ENCODE results near the gene CKMT2.

CKMT2 gene

GRCh38 chr5:81233080-81233634 is at the start of gene CKMT2:
Gene CKMT2 (plus strand): TSS chr5:81233322. CDS start chr5:81251133, 17,811 bp downstream.
- Histone ChIP-seq H3K27me3 (ENCODE audit: control insufficient read depth in 2 of 2, insufficient read depth in 2 of 2, low read length in 2 of 2) (no peaks in the 10 kb centered on the region), H3K27ac (ENCODE audit: low read depth in 2 of 2, low read length in 2 of 2) (no peak within 1 kb of the TSS), H3K36me3 (ENCODE audit: control insufficient read depth in 2 of 2, insufficient read depth in 2 of 2, low read length in 2 of 2) (no peaks in the 10 kb centered on the region), H3K9ac (ENCODE audit: low read depth in 1 of 2, low read length in 2 of 2) (peak within 1 kb of the TSS in 1 of 2 donors; percentile 19), H3K9me3 (ENCODE audit: control insufficient read depth in 2 of 2, low read length in 2 of 2) (no peaks in the 10 kb centered on the region), H3K4me3 (ENCODE audit: low read length in 2 of 2) (peak within 1 kb of the TSS; percentile 46 to 64), H3K4me1 (ENCODE audit: control insufficient read depth in 2 of 2, insufficient read depth in 2 of 2, low read length in 2 of 2) (no peaks in the 10 kb centered on the region)

- Histone ChIP-seq H3K4me3 (ENCODE audit: low read length in 2 of 2) (no peak overlapping the region), H3K9me3 (ENCODE audit: control insufficient read depth in 2 of 2, low read length in 2 of 2) (no peaks in the 10 kb centered on the region), H3K36me3 (ENCODE audit: control insufficient read depth in 2 of 2, insufficient read depth in 2 of 2, low read length in 2 of 2) (no peaks in the 10 kb centered on the region), H3K4me1 (ENCODE audit: control insufficient read depth in 2 of 2, insufficient read depth in 2 of 2, low read length in 2 of 2) (no peaks in the 10 kb centered on the region), H3K27ac (ENCODE audit: low read depth in 2 of 2, low read length in 2 of 2) (no peak overlapping the region), H3K9ac (ENCODE audit: low read depth in 1 of 2, low read length in 2 of 2) (no peak overlapping the region), H3K27me3 (ENCODE audit: control insufficient read depth in 2 of 2, insufficient read depth in 2 of 2, low read length in 2 of 2) (no peaks in the 10 kb centered on the region)
Observed at GRCh38 chr5:81183811-81184748, 49.0 kb upstream of the CKMT2 start.

- H3K9me3 ChIP-seq (ENCODE audit: control insufficient read depth in 2 of 2, low read length in 2 of 2) = no peaks in the 10 kb centered on the region
Observed at GRCh38 chr5:81184749-81185110, 48.4 kb upstream of the CKMT2 start.

GRCh38 chr5:81187885-81188284 is 45.2 kb upstream of the CKMT2 start:
- H3K36me3 ChIP-seq (ENCODE audit: control insufficient read depth in 2 of 2, insufficient read depth in 2 of 2, low read length in 2 of 2) = no peaks in the 10 kb centered on the region
- no peak overlapping the region for H3K9ac ChIP-seq (ENCODE audit: low read depth in 1 of 2, low read length in 2 of 2)
- no peaks in the 10 kb centered on the region for H3K4me1 ChIP-seq (ENCODE audit: control insufficient read depth in 2 of 2, insufficient read depth in 2 of 2, low read length in 2 of 2)
- no peak overlapping the region for H3K4me3 ChIP-seq (ENCODE audit: low read length in 2 of 2)
- H3K9me3 ChIP-seq (ENCODE audit: control insufficient read depth in 2 of 2, low read length in 2 of 2) = no peaks in the 10 kb centered on the region
- H3K27me3 ChIP-seq (ENCODE audit: control insufficient read depth in 2 of 2, insufficient read depth in 2 of 2, low read length in 2 of 2) = no peaks in the 10 kb centered on the region
- no peak overlapping the region for H3K27ac ChIP-seq (ENCODE audit: low read depth in 2 of 2, low read length in 2 of 2)

More at GRCh38 chr5:81184749-81185110, 48.4 kb upstream of the CKMT2 start:
- Histone ChIP-seq H3K27ac (ENCODE audit: low read depth in 2 of 2, low read length in 2 of 2) (no peak overlapping the region), H3K4me1 (ENCODE audit: control insufficient read depth in 2 of 2, insufficient read depth in 2 of 2, low read length in 2 of 2) (no peaks in the 10 kb centered on the region), H3K36me3 (ENCODE audit: control insufficient read depth in 2 of 2, insufficient read depth in 2 of 2, low read length in 2 of 2) (no peaks in the 10 kb centered on the region), H3K4me3 (ENCODE audit: low read length in 2 of 2) (no peak overlapping the region), H3K27me3 (ENCODE audit: control insufficient read depth in 2 of 2, insufficient read depth in 2 of 2, low read length in 2 of 2) (no peaks in the 10 kb centered on the region), H3K9ac (ENCODE audit: low read depth in 1 of 2, low read length in 2 of 2) (no peak overlapping the region)

- no peaks in the 10 kb centered on the region for H3K4me1 ChIP-seq (ENCODE audit: control insufficient read depth in 2 of 2, insufficient read depth in 2 of 2, low read length in 2 of 2)
- H3K9ac ChIP-seq (ENCODE audit: low read depth in 1 of 2, low read length in 2 of 2) = no peak overlapping the region
- no peak overlapping the region for H3K27ac ChIP-seq (ENCODE audit: low read depth in 2 of 2, low read length in 2 of 2)
- no peaks in the 10 kb centered on the region for H3K9me3 ChIP-seq (ENCODE audit: control insufficient read depth in 2 of 2, low read length in 2 of 2)
- H3K36me3 ChIP-seq (ENCODE audit: control insufficient read depth in 2 of 2, insufficient read depth in 2 of 2, low read length in 2 of 2) = no peaks in the 10 kb centered on the region
- no peak overlapping the region for H3K4me3 ChIP-seq (ENCODE audit: low read length in 2 of 2)
- no peaks in the 10 kb centered on the region for H3K27me3 ChIP-seq (ENCODE audit: control insufficient read depth in 2 of 2, insufficient read depth in 2 of 2, low read length in 2 of 2)
Observed at GRCh38 chr5:81188962-81189361, 44.2 kb upstream of the CKMT2 start.

GRCh38 chr5:81189875-81190498 is 43.1 kb upstream of the CKMT2 start:
- no peaks in the 10 kb centered on the region for H3K36me3 ChIP-seq (ENCODE audit: control insufficient read depth in 2 of 2, insufficient read depth in 2 of 2, low read length in 2 of 2)
- no peaks in the 10 kb centered on the region for H3K9me3 ChIP-seq (ENCODE audit: control insufficient read depth in 2 of 2, low read length in 2 of 2)
- H3K27ac ChIP-seq (ENCODE audit: low read depth in 2 of 2, low read length in 2 of 2) = no peak overlapping the region
- H3K4me3 ChIP-seq (ENCODE audit: low read length in 2 of 2) = no peak overlapping the region
- no peak overlapping the region for H3K9ac ChIP-seq (ENCODE audit: low read depth in 1 of 2, low read length in 2 of 2)
- H3K27me3 ChIP-seq (ENCODE audit: control insufficient read depth in 2 of 2, insufficient read depth in 2 of 2, low read length in 2 of 2) = no peaks in the 10 kb centered on the region
- no peaks in the 10 kb centered on the region for H3K4me1 ChIP-seq (ENCODE audit: control insufficient read depth in 2 of 2, insufficient read depth in 2 of 2, low read length in 2 of 2)

GRCh38 chr5:81191726-81192372 is 41.3 kb upstream of the CKMT2 start:
- Histone ChIP-seq H3K9ac (ENCODE audit: low read depth in 1 of 2, low read length in 2 of 2) (no peak overlapping the region), H3K4me3 (ENCODE audit: low read length in 2 of 2) (no peak overlapping the region), H3K9me3 (ENCODE audit: control insufficient read depth in 2 of 2, low read length in 2 of 2) (no peaks in the 10 kb centered on the region), H3K4me1 (ENCODE audit: control insufficient read depth in 2 of 2, insufficient read depth in 2 of 2, low read length in 2 of 2) (no peaks in the 10 kb centered on the region), H3K36me3 (ENCODE audit: control insufficient read depth in 2 of 2, insufficient read depth in 2 of 2, low read length in 2 of 2) (no peaks in the 10 kb centered on the region), H3K27me3 (ENCODE audit: control insufficient read depth in 2 of 2, insufficient read depth in 2 of 2, low read length in 2 of 2) (no peaks in the 10 kb centered on the region), H3K27ac (ENCODE audit: low read depth in 2 of 2, low read length in 2 of 2) (no peak overlapping the region)

GRCh38 chr5:81192373-81192750 is 40.8 kb upstream of the CKMT2 start:
- H3K4me1 ChIP-seq (ENCODE audit: control insufficient read depth in 2 of 2, insufficient read depth in 2 of 2, low read length in 2 of 2) = no peaks in the 10 kb centered on the region
- no peaks in the 10 kb centered on the region for H3K27me3 ChIP-seq (ENCODE audit: control insufficient read depth in 2 of 2, insufficient read depth in 2 of 2, low read length in 2 of 2)
- H3K4me3 ChIP-seq (ENCODE audit: low read length in 2 of 2) = no peak overlapping the region
- no peak overlapping the region for H3K9ac ChIP-seq (ENCODE audit: low read depth in 1 of 2, low read length in 2 of 2)
- no peaks in the 10 kb centered on the region for H3K36me3 ChIP-seq (ENCODE audit: control insufficient read depth in 2 of 2, insufficient read depth in 2 of 2, low read length in 2 of 2)
- H3K27ac ChIP-seq (ENCODE audit: low read depth in 2 of 2, low read length in 2 of 2) = no peak overlapping the region
- no peaks in the 10 kb centered on the region for H3K9me3 ChIP-seq (ENCODE audit: control insufficient read depth in 2 of 2, low read length in 2 of 2)

- no peak overlapping the region for H3K4me3 ChIP-seq (ENCODE audit: low read length in 2 of 2)
- H3K9ac ChIP-seq (ENCODE audit: low read depth in 1 of 2, low read length in 2 of 2) = no peak overlapping the region
- no peaks in the 10 kb centered on the region for H3K9me3 ChIP-seq (ENCODE audit: control insufficient read depth in 2 of 2, low read length in 2 of 2)
- no peaks in the 10 kb centered on the region for H3K36me3 ChIP-seq (ENCODE audit: control insufficient read depth in 2 of 2, insufficient read depth in 2 of 2, low read length in 2 of 2)
- H3K4me1 ChIP-seq (ENCODE audit: control insufficient read depth in 2 of 2, insufficient read depth in 2 of 2, low read length in 2 of 2) = no peaks in the 10 kb centered on the region
- H3K27ac ChIP-seq (ENCODE audit: low read depth in 2 of 2, low read length in 2 of 2) = no peak overlapping the region
- H3K27me3 ChIP-seq (ENCODE audit: control insufficient read depth in 2 of 2, insufficient read depth in 2 of 2, low read length in 2 of 2) = no peaks in the 10 kb centered on the region
Observed at GRCh38 chr5:81194633-81195334, 38.3 kb upstream of the CKMT2 start.
